ENCODE data around the gene MCF2L. TPM values are rescaled to one million over a fixed set of nuclear protein-coding genes. Genes with fewer than 3 reads are reported as not detected.

MCF2L gene
- total RNA-seq, 1 donor from 2014 or later, result 16.5 TPM

- Mint-ChIP-seq H3K27ac (ENCODE audit: unreplicated experiment) (no peak overlapping the region), H3K9me3 (ENCODE audit: unreplicated experiment) (no peaks in the 10 kb centered on the region), H3K27me3 (ENCODE audit: unreplicated experiment) (peaks cover 6% of the 10 kb centered on the region), H3K4me1 (ENCODE audit: unreplicated experiment) (peaks cover 5% of the 10 kb centered on the region), H3K4me3 (ENCODE audit: unreplicated experiment) (no peak overlapping the region), H3K36me3 (ENCODE audit: low read depth, unreplicated experiment) (peaks cover 4% of the 10 kb centered on the region)
- DNase-seq (ENCODE audit: low spot score), result no peak
- TF ChIP-seq CTCF (IDR thresholded peaks at IDR 0.05; ENCODE audit: unreplicated experiment), result no peak
Observed at GRCh38 chr13:113045251-113046127, 76.5 kb downstream of the MCF2L start.

- H3K4me3 Mint-ChIP-seq (ENCODE audit: unreplicated experiment), result no peak overlapping the region
- TF ChIP-seq CTCF (IDR thresholded peaks at IDR 0.05; ENCODE audit: unreplicated experiment), result no peak
- H3K9me3 Mint-ChIP-seq (ENCODE audit: unreplicated experiment), result no peaks in the 10 kb centered on the region
- H3K36me3 Mint-ChIP-seq (ENCODE audit: low read depth, unreplicated experiment), result peaks cover 4% of the 10 kb centered on the region
- H3K27me3 Mint-ChIP-seq (ENCODE audit: unreplicated experiment), result peaks cover 6% of the 10 kb centered on the region
- DNase-seq (ENCODE audit: low spot score), result no peak
- peaks cover 5% of the 10 kb centered on the region for H3K4me1 Mint-ChIP-seq (ENCODE audit: unreplicated experiment)
- no peak overlapping the region for H3K27ac Mint-ChIP-seq (ENCODE audit: unreplicated experiment)
Observed at GRCh38 chr13:113046128-113046882, 77.3 kb downstream of the MCF2L start.

GRCh38 chr13:113046883-113047244 is 77.8 kb downstream of the MCF2L start:
- no peak for DNase-seq (ENCODE audit: low spot score)
- no peak overlapping the region for H3K27ac Mint-ChIP-seq (ENCODE audit: unreplicated experiment)
- H3K4me1 Mint-ChIP-seq (ENCODE audit: unreplicated experiment), result peaks cover 5% of the 10 kb centered on the region

GRCh38 chr13:113047587-113047986 is 78.6 kb downstream of the MCF2L start:
- H3K9me3 Mint-ChIP-seq (ENCODE audit: unreplicated experiment), result no peaks in the 10 kb centered on the region
- DNase-seq (ENCODE audit: low spot score), result no peak
- no peak for TF ChIP-seq CTCF (IDR thresholded peaks at IDR 0.05; ENCODE audit: unreplicated experiment)
- H3K4me3 Mint-ChIP-seq (ENCODE audit: unreplicated experiment), result no peak overlapping the region
- H3K27me3 Mint-ChIP-seq (ENCODE audit: unreplicated experiment), result peaks cover 7% of the 10 kb centered on the region
- peaks cover 5% of the 10 kb centered on the region for H3K4me1 Mint-ChIP-seq (ENCODE audit: unreplicated experiment)
- no peak overlapping the region for H3K27ac Mint-ChIP-seq (ENCODE audit: unreplicated experiment)
- H3K36me3 Mint-ChIP-seq (ENCODE audit: low read depth, unreplicated experiment), result peaks cover 4% of the 10 kb centered on the region

More at GRCh38 chr13:113046883-113047244, 77.8 kb downstream of the MCF2L start:
- no peak for TF ChIP-seq CTCF (IDR thresholded peaks at IDR 0.05; ENCODE audit: unreplicated experiment)
- peaks cover 4% of the 10 kb centered on the region for H3K36me3 Mint-ChIP-seq (ENCODE audit: low read depth, unreplicated experiment)
- peaks cover 7% of the 10 kb centered on the region for H3K27me3 Mint-ChIP-seq (ENCODE audit: unreplicated experiment)
- no peaks in the 10 kb centered on the region for H3K9me3 Mint-ChIP-seq (ENCODE audit: unreplicated experiment)
- H3K4me3 Mint-ChIP-seq (ENCODE audit: unreplicated experiment), result no peak overlapping the region

GRCh38 chr13:113048766-113049165 is 79.8 kb downstream of the MCF2L start:
- peaks cover 5% of the 10 kb centered on the region for H3K4me1 Mint-ChIP-seq (ENCODE audit: unreplicated experiment)
- no peak for DNase-seq (ENCODE audit: low spot score)
- peaks cover 7% of the 10 kb centered on the region for H3K27me3 Mint-ChIP-seq (ENCODE audit: unreplicated experiment)
- no peaks in the 10 kb centered on the region for H3K9me3 Mint-ChIP-seq (ENCODE audit: unreplicated experiment)
- H3K27ac Mint-ChIP-seq (ENCODE audit: unreplicated experiment), result no peak overlapping the region
- H3K36me3 Mint-ChIP-seq (ENCODE audit: low read depth, unreplicated experiment), result peaks cover 4% of the 10 kb centered on the region
- no peak for TF ChIP-seq CTCF (IDR thresholded peaks at IDR 0.05; ENCODE audit: unreplicated experiment)
- no peak overlapping the region for H3K4me3 Mint-ChIP-seq (ENCODE audit: unreplicated experiment)
